SK-N-SH (cell line): Measurements from ENCODE around the gene XRCC3. TPM values are rescaled to one million over a fixed set of nuclear protein-coding genes. Genes with fewer than 3 reads are reported as not detected.

Experiments used
- CTCF ChIA-PET: fragments of 300-600, 350-600 bp; formaldehyde crosslinking; extraction: SDS; loops from one replicate; lab custom pipeline; 2021; lab: Yijun Ruan, JAX
- POLR2A ChIA-PET: fragments of 350-600 bp; sonication (Branson Sonifier 250); formaldehyde crosslinking; extraction: SDS; loops from one replicate; lab custom pipeline; 2020; ENCODE audit warnings: antibody characterized with exemption, inconsistent platforms; lab: Yijun Ruan, JAX
- DNase-seq: peaks from one replicate; pipeline ENCODE4 v3.0.0; 2012
- H2AFZ ChIP-seq: fragments of 200-600 bp; sonication (generic); 2 replicates; pipeline ENCODE4 v1.8.1; 2016; ENCODE audit warnings: antibody characterized with exemption, mild to moderate bottlenecking, low read depth
- H3F3A ChIP-seq: fragments of 200-600 bp; sonication (generic); replicated peaks from 2 replicates; pipeline ENCODE3; 2016; ENCODE audit warnings: antibody characterized with exemption, mild to moderate bottlenecking; ENCODE audit not compliant: insufficient read depth
- H3K27ac ChIP-seq, 2 experiments: fragments of 200-500 bp in 1 of 2; fragments of 200-600 bp in 1 of 2; sonication (Bioruptor generic) in 1 of 2; sonication (generic), shearing (Covaris generic) in 1 of 2; 2 replicates each; pipeline versions ENCODE4 v1.5.1 to v1.6.1; 2014 to 2016; ENCODE audit warnings: low read depth in 2 of 2, inconsistent platforms in 1 of 2, low read length in 1 of 2, mild to moderate bottlenecking in 1 of 2, mixed read lengths in 1 of 2
- H3K27me3 ChIP-seq: fragments of 200-600 bp; sonication (generic), shearing (Covaris generic); 2 replicates; pipeline ENCODE4 v1.6.1; 2016; ENCODE audit warnings: mixed run types; ENCODE audit not compliant: insufficient read depth
- H3K36me3 ChIP-seq, 2 experiments: fragments of 200-500 bp in 1 of 2; fragments of 200-600 bp in 1 of 2; sonication (Bioruptor generic) in 1 of 2; sonication (generic) in 1 of 2; replicated peaks in 1 of 2; 2 replicates each; pipeline versions ENCODE3 to v1.5.1; 2014 to 2016; ENCODE audit warnings: low read length in 1 of 2, mild to moderate bottlenecking in 1 of 2; ENCODE audit not compliant: insufficient read depth in 2 of 2, control insufficient read depth in 1 of 2
- H3K4me1 ChIP-seq, 2 experiments: fragments of 200-500 bp in 1 of 2; fragments of 200-600 bp in 1 of 2; sonication (Bioruptor generic) in 1 of 2; sonication (generic), shearing (Covaris generic) in 1 of 2; 2 replicates each; pipeline versions ENCODE4 v1.5.1 to v1.6.1; 2014 to 2016; ENCODE audit warnings: low read depth in 1 of 2, low read length in 1 of 2, mixed run types in 1 of 2; ENCODE audit not compliant: insufficient read depth in 2 of 2, control insufficient read depth in 1 of 2
- H3K4me2 ChIP-seq: fragments of 200-600 bp; sonication (generic), shearing (Covaris generic); 2 replicates; pipeline ENCODE4 v1.6.1; 2017; ENCODE audit warnings: mixed run types
- H3K4me3 ChIP-seq, 2 experiments: fragments of 200-500 bp in 1 of 2; fragments of 200-600 bp in 1 of 2; sonication (Bioruptor generic) in 1 of 2; sonication (generic), shearing (Covaris generic) in 1 of 2; 2 replicates each; pipeline versions ENCODE4 v1.5.1 to v1.8.1; 2014 to 2016; ENCODE audit warnings: low read depth in 2 of 2, inconsistent platforms in 1 of 2, low read length in 1 of 2, mild to moderate bottlenecking in 1 of 2, mixed read lengths in 1 of 2, moderate library complexity in 1 of 2
- H3K79me2 ChIP-seq: fragments of 200-600 bp; sonication (generic); 2 replicates; pipeline ENCODE4 v1.8.1; 2017; ENCODE audit warnings: mild to moderate bottlenecking; ENCODE audit not compliant: insufficient read depth
- H3K9ac ChIP-seq: fragments of 200-600 bp; sonication (generic); 2 replicates; pipeline ENCODE4 v1.6.1; 2017; ENCODE audit warnings: mixed run types
- H3K9me2 ChIP-seq: fragments of 200-600 bp; sonication (generic); 2 replicates; pipeline ENCODE4 v1.6.1; 2017; ENCODE audit warnings: mixed run types
- H3K9me3 ChIP-seq: fragments of 200-600 bp; sonication (generic); 2 replicates; pipeline ENCODE4 v1.6.1; 2017; ENCODE audit warnings: mixed run types, mild to moderate bottlenecking, moderate library complexity
- H4K20me1 ChIP-seq: fragments of 200-600 bp; sonication (generic); 2 replicates; pipeline ENCODE4 v1.6.1; 2017; ENCODE audit warnings: mild to moderate bottlenecking, mixed run types; ENCODE audit not compliant: insufficient read depth
- EZH2phosphoT487 ChIP-seq: fragments of 200-600 bp; sonication (generic); IDR thresholded peaks from 2 replicates; pipeline ENCODE4 v1.6.1; 2017; ENCODE audit warnings: low read depth, mixed run types, mild to moderate bottlenecking, antibody characterized with exemption, moderate library complexity, borderline replicate concordance
- GABPA ChIP-seq: IDR thresholded peaks from 2 replicates; pipeline ENCODE4 v1.4.0; 2012; ENCODE audit warnings: low read depth, mild to moderate bottlenecking
- JUND ChIP-seq: IDR thresholded peaks from 2 replicates; pipeline ENCODE4 v1.4.0; 2012
- MEF2A ChIP-seq: IDR thresholded peaks from 2 replicates; pipeline ENCODE4 v1.4.0; 2012; ENCODE audit warnings: low read depth, borderline replicate concordance
- POLR2AphosphoS5 ChIP-seq: IDR thresholded peaks from 2 replicates; pipeline ENCODE4 v1.6.1; 2012; ENCODE audit warnings: low read depth, low read length
- RAD21 ChIP-seq: IDR thresholded peaks from 2 replicates; pipeline ENCODE4 v1.6.1; 2012; ENCODE audit warnings: mild to moderate bottlenecking, low read length
- REST ChIP-seq: IDR thresholded peaks from 2 replicates; pipeline ENCODE4 v1.6.1; 2012; ENCODE audit warnings: mild to moderate bottlenecking, low read depth, low read length, moderate library complexity
- RXRA ChIP-seq: IDR thresholded peaks from 2 replicates; pipeline ENCODE4 v1.4.0; 2012; ENCODE audit warnings: low read depth, mild to moderate bottlenecking, borderline replicate concordance
- SIN3A ChIP-seq: IDR thresholded peaks from 2 replicates; pipeline ENCODE4 v1.6.1; 2012; ENCODE audit warnings: low read depth, mild to moderate bottlenecking, low read length, moderate library complexity, borderline replicate concordance
- TAF1 ChIP-seq: IDR thresholded peaks from 2 replicates; pipeline ENCODE4 v1.6.1; 2012; ENCODE audit warnings: low read depth, mild to moderate bottlenecking, low read length, moderate library complexity, borderline replicate concordance
- TCF12 ChIP-seq: IDR thresholded peaks from 2 replicates; pipeline ENCODE4 v1.4.0; 2012
- USF1 ChIP-seq: IDR thresholded peaks from 2 replicates; pipeline ENCODE4 v1.4.0; 2012; ENCODE audit warnings: low read depth, borderline replicate concordance
- WGBS: methylation state at CpG from one replicate; pipeline ENCODE4 v1.1.6; 2017; ENCODE audit warnings: low lambda C conversion rate; 5-methylcytosine and 5-hydroxymethylcytosine counted together
- polyA plus RNA-seq, 3 experiments: library from polyadenylated mRNA; depleted of rRNA; stranded (reverse); fragments of >200 nt; gene quantifications; 2 replicates each; pipeline ENCODE4 v1.2.3, GENCODE V29; 2012
- TF ChIP-seq, protein P1 (sequence below): IDR thresholded peaks from 2 replicates; pipeline ENCODE4; 2012
- TF ChIP-seq, protein P2 (sequence below): IDR thresholded peaks from 2 replicates; pipeline ENCODE4 v1.4.0; 2012; ENCODE audit warnings: low read depth, borderline replicate concordance

The XRCC3 gene
- polyA plus RNA-seq, 1 of the 3 experiments (the other 2 are of a cell fraction), result 11.7 TPM

DNA sequence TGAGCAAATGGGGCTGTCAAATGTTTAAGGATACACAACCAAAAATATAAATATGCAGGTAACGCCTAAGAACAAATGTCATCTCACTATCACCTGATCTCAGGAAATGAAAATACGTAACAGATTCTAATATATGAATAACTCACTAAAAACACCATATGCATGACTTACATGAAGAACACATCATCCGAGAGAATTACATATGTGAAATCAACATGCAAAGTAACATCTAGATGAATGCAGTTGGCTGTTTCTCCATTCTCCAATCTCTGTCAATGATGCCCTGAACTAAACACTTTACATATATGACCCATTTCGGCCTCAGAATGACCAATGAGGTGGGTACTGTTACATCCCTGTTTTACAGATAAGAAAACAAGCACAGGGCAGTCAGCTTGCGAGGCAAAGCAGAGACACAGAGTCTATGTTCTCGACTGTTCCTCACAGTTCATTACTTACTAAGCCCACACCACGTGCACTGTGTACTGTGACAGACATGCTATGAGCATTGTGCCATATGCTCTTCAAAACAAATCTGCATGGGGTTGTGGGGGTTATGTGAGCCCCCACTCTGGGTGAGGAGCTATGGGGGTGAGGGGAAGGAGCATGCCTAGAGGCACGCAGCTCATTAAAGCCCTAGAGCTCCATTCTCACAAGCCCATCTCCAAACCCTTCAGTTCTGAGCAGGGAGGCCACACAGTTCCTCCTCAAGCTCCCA is 43.0 kb upstream of the XRCC3 start:
- Histone ChIP-seq H3F3A (no peaks in the 10 kb centered on the region), H3K36me3 (no peaks in the 10 kb centered on the region), H3K4me2 (no peak overlapping the region), H3K4me3 (no peak overlapping the region), H3K4me1 (no peaks in the 10 kb centered on the region; a peak in 1 of 4 replicates), H4K20me1 (no peaks in the 10 kb centered on the region), H3K79me2 (no peaks in the 10 kb centered on the region), H2AFZ (no peak overlapping the region), H3K9me3 (no peaks in the 10 kb centered on the region), H3K9me2 (no peaks in the 10 kb centered on the region), H3K27ac (no peak overlapping the region)
- DNase-seq, result no peak
- CTCF ChIA-PET, result no interaction called here
- 91% methylated on average over 8 of the region's 8 CpGs for WGBS
- TF ChIP-seq RAD21, result no peak
- no peak for TF ChIP-seq SIN3A
- TF ChIP-seq, protein P1, sequence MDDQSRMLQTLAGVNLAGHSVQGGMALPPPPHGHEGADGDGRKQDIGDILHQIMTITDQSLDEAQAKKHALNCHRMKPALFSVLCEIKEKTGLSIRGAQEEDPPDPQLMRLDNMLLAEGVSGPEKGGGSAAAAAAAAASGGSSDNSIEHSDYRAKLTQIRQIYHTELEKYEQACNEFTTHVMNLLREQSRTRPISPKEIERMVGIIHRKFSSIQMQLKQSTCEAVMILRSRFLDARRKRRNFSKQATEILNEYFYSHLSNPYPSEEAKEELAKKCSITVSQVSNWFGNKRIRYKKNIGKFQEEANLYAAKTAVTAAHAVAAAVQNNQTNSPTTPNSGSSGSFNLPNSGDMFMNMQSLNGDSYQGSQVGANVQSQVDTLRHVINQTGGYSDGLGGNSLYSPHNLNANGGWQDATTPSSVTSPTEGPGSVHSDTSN, result no peak
- TF ChIP-seq TAF1, result no peak
- TF ChIP-seq, all 33 proteins: peak for 0
- Histone ChIP-seq H3K9ac (no peak overlapping the region), H3K27me3 (no peaks in the 10 kb centered on the region)
- POLR2A ChIA-PET, result interaction anchor here (0.6 kb wide), 1 partner anchor 21 kb away, joined by 3 read pairs; no protein-coding TSS in a partner anchor

DNA sequence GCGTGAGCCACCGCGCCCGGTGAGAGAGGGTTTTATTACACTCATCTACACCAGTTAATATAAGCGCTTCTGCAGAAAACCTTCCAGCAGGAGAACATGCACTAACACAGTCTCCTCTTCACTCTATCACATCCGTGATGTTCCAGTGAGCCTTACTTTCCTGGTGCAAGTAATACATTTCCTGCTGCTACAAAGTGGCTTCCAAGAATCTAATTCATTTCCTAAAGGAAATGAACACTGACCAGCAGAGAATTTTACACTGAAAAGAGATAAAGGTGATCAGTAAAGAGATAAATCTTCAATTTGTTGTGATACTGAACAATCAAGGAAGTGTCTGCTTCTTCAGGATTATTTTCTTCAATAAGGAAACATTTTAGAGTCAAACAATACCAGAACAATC is 39.8 kb upstream of the XRCC3 start:
- H3K9me3 ChIP-seq, result no peaks in the 10 kb centered on the region
- no peak overlapping the region for H3K4me2 ChIP-seq
- DNase-seq, result no peak
- H3K4me3 ChIP-seq, result no peak overlapping the region
- H3K27me3 ChIP-seq, result no peaks in the 10 kb centered on the region
- ChIA-PET CTCF (interaction anchor here (0.6 kb wide), 1 partner anchor 722 kb away, joined by 3 read pairs; no protein-coding TSS in a partner anchor), POLR2A (no interaction called here)
- peaks cover 0 to 2% of the 10 kb centered on the region in 2 experiments for H3K36me3 ChIP-seq
- no peak overlapping the region for H3K27ac ChIP-seq
- no peak for TF ChIP-seq REST
- no peak for TF ChIP-seq TAF1
- no peak for TF ChIP-seq POLR2AphosphoS5
- no peak for TF ChIP-seq SIN3A
- no peak for TF ChIP-seq TCF12
- no peak for TF ChIP-seq RXRA
- TF ChIP-seq MEF2A, result no peak
- no peak for TF ChIP-seq USF1
- no peak for TF ChIP-seq JUND
- no peak for TF ChIP-seq EZH2phosphoT487
- no peak for TF ChIP-seq GABPA
- TF ChIP-seq, protein P2, sequence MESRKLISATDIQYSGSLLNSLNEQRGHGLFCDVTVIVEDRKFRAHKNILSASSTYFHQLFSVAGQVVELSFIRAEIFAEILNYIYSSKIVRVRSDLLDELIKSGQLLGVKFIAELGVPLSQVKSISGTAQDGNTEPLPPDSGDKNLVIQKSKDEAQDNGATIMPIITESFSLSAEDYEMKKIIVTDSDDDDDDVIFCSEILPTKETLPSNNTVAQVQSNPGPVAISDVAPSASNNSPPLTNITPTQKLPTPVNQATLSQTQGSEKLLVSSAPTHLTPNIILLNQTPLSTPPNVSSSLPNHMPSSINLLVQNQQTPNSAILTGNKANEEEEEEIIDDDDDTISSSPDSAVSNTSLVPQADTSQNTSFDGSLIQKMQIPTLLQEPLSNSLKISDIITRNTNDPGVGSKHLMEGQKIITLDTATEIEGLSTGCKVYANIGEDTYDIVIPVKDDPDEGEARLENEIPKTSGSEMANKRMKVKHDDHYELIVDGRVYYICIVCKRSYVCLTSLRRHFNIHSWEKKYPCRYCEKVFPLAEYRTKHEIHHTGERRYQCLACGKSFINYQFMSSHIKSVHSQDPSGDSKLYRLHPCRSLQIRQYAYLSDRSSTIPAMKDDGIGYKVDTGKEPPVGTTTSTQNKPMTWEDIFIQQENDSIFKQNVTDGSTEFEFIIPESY, result no peak
- no peaks in the 10 kb centered on the region for H4K20me1 ChIP-seq
- no peaks in the 10 kb centered on the region for H3K9me2 ChIP-seq
- no peaks in the 10 kb centered on the region; a peak in 1 of 4 replicates for H3K4me1 ChIP-seq
- no peaks in the 10 kb centered on the region for H3K79me2 ChIP-seq
- WGBS, result 93% methylated on average over 6 of the region's 6 CpGs
- no peaks in the 10 kb centered on the region for H3F3A ChIP-seq
- no peak overlapping the region for H3K9ac ChIP-seq
- H2AFZ ChIP-seq, result no peak overlapping the region
